Adrenal gland (tissue), 12 donors: Measurements from ENCODE around the gene TNRC6C. TPM values are rescaled to one million over a fixed set of nuclear protein-coding genes. Genes with fewer than 3 reads are reported as not detected.

ENCODE experiments used
- DNase-seq, 7 donors: peaks; one replicate each; pipeline ENCODE4 v3.0.0-alpha.2; 2019 to 2020
- H3K27ac ChIP-seq, 5 donors: fragments of 200-600 bp; sonication (generic) in 4 of 5; 1 replicate in 3 of 5; 2 replicates in 2 of 5; pipeline versions ENCODE4 v1.5.1 to v1.8.0; 2016 to 2020; ENCODE audit warnings: mild to moderate bottlenecking in 1 of 5
- H3K27me3 ChIP-seq: fragments of 200-600 bp; 2 replicates; pipeline ENCODE4 v1.8.0; 2021
- H3K36me3 ChIP-seq, 2 donors: fragments of 200-600 bp; replicated peaks in 1 of 2; 1 replicate in 1 of 2; 2 replicates in 1 of 2; pipeline versions ENCODE4 v1.5.1 to v1.8.0; 2018 to 2022
- H3K4me1 ChIP-seq, 2 donors: fragments of 200-600 bp; replicated peaks in 1 of 2; 1 replicate in 1 of 2; 2 replicates in 1 of 2; pipeline versions ENCODE4 v1.5.1 to v1.8.0; 2018 to 2021
- H3K4me3 ChIP-seq, 4 donors: fragments of 200-600 bp; sonication (generic) in 3 of 4; one replicate each; pipeline ENCODE4 v1.5.1; 2016 to 2018
- H3K9me3 ChIP-seq, 3 donors: fragments of 200-600 bp; sonication (generic) in 1 of 3; replicated peaks in 1 of 3; 1 replicate in 2 of 3; 2 replicates in 1 of 3; pipeline versions ENCODE4 v1.5.1 to v1.8.0; 2016 to 2021
- CTCF ChIP-seq, 6 experiments: fragments of 450-650 bp in 4 of 6; fragments of 200-600 bp in 2 of 6; sonication (generic) in 1 of 6; IDR thresholded peaks; 1 replicate in 5 of 6; 2 replicates in 1 of 6; pipeline versions ENCODE4 v1.5.1 to v1.8.0; 2016 to 2021; ENCODE audit warnings: antibody characterized with exemption in 6 of 6, mild to moderate bottlenecking in 2 of 6, moderate library complexity in 1 of 6
- POLR2A ChIP-seq, 2 donors: fragments of 450-650 bp; IDR thresholded peaks; one replicate each; pipeline ENCODE4 v1.6.1; 2017; ENCODE audit warnings: antibody characterized with exemption in 2 of 2, mild to moderate bottlenecking in 2 of 2, moderate library complexity in 1 of 2
- WGBS, 4 donors: extraction: QIAGEN DNeasy Blood & Tissue Kit in 2 of 4; methylation state at CpG; one replicate each; pipeline versions ENCODE4 v1.1.5 to v1.1.7; 2013 to 2017; 5-methylcytosine and 5-hydroxymethylcytosine counted together
- intact Hi-C, 2 donors: fragments of 100-400 bp; cut with DNase I; formaldehyde crosslinking; loops; one replicate each; pipeline versions ENCODE4 v1.14.1 to v1.15.0; 2022 to 2023
- polyA plus RNA-seq, 3 donors: library from polyadenylated mRNA; stranded (reverse); fragments of 200-250 nt in 2 of 3; fragments of 350-450 nt in 1 of 3; fragmentation: Illumina TruSeq in 1 of 3; extraction: RNeasy Lipid Tissue Mini Kit (QIAGEN cat#74804) in 1 of 3; gene quantifications; one replicate each; pipeline ENCODE4 v1.2.3, GENCODE V29; 2013 to 2014
- total RNA-seq, 9 donors: library from RNA; depleted of rRNA in 4 of 9; stranded (reverse); fragments of >200 nt in 4 of 9; fragments of 120-200 nt in 1 of 9; fragmentation: NEBNext Ultra II Directional in 1 of 9; extraction: Animal tissue kit (Norgen Biotek cat#: 25700) in 1 of 9; gene quantifications; one replicate each; pipeline versions ENCODE4 v1.1.0 to v1.2.4, GENCODE V29; 2013 to 2023
- donor health status: healthy with polysubstance abuse.
- donor health status: Bipolar disorder and iron deficiency.
- donor health status: DM: yes; HTN: yes; CAD: no.
- donor health status: DM: no; HTN: no; CAD: no.
- donor health status: DM: no; HTN: no; CAD: no.
- donor health status: DM: yes; HTN: yes; CAD: no.

TNRC6C gene
- total and polyA plus RNA-seq, 12 donors, result 2.8 to 18.7 (median 11.2) TPM

- Histone ChIP-seq H3K4me3 (no peak overlapping the region), H3K4me1 (peaks cover 4% of the 10 kb centered on the region in 2 donors), H3K36me3 (no peaks in the 10 kb centered on the region), H3K9me3 (no peaks in the 10 kb centered on the region), H3K27ac (no peak overlapping the region), H3K27me3 (no peaks in the 10 kb centered on the region)
- intact Hi-C loops, result no loop called here
- DNase-seq, result no peak
- whole genome bisulfite sequencing, 4 donors, result 70 to 90% (median 84%) methylated on average over 3 of the region's 3 CpGs
- TF ChIP-seq POLR2A (IDR thresholded peaks at IDR 0.05), result no peak
- TF ChIP-seq CTCF (IDR thresholded peaks at IDR 0.05), result no peak
Observed at GRCh38 chr17:78001182-78001581, 42.7 kb downstream of the TNRC6C start.

GRCh38 chr17:78001612-78002011 lies 43.1 kb downstream of the TNRC6C start:
- peaks cover 4% of the 10 kb centered on the region in 2 donors for H3K4me1 ChIP-seq
- WGBS, 4 donors, result 62 to 70% (median 65%) methylated on average over 3 of the region's 3 CpGs
- no peaks in the 10 kb centered on the region for H3K36me3 ChIP-seq
- no peaks in the 10 kb centered on the region for H3K27me3 ChIP-seq
- TF ChIP-seq POLR2A (IDR thresholded peaks at IDR 0.05) (no peak), CTCF (IDR thresholded peaks at IDR 0.05) (no peak)
- intact Hi-C loops, result no loop called here
- DNase-seq, result no peak
- no peaks in the 10 kb centered on the region for H3K9me3 ChIP-seq
- H3K4me3 ChIP-seq, result no peak overlapping the region
- H3K27ac ChIP-seq, result no peak overlapping the region

GRCh38 chr17:78002166-78002565 lies 43.7 kb downstream of the TNRC6C start:
- Histone ChIP-seq H3K4me1 (peaks cover 4% of the 10 kb centered on the region in 2 donors), H3K27me3 (no peaks in the 10 kb centered on the region), H3K27ac (no peak overlapping the region), H3K9me3 (no peaks in the 10 kb centered on the region), H3K4me3 (no peak overlapping the region), H3K36me3 (no peaks in the 10 kb centered on the region)
- no peak for DNase-seq
- TF ChIP-seq POLR2A (IDR thresholded peaks at IDR 0.05) (no peak), CTCF (IDR thresholded peaks at IDR 0.05) (no peak)
- WGBS, 4 donors, result 82 to 94% (median 89%) methylated on average over 4 of the region's 4 CpGs
- intact Hi-C loops, result no loop called here

GRCh38 chr17:78005452-78006171 lies 47.1 kb downstream of the TNRC6C start:
- no peak for DNase-seq
- 87 to 95% (median 90%) methylated on average over 3 of the region's 3 CpGs for WGBS, 4 donors
- Histone ChIP-seq H3K4me3 (no peak overlapping the region), H3K9me3 (no peaks in the 10 kb centered on the region), H3K27me3 (no peaks in the 10 kb centered on the region), H3K4me1 (peaks cover 0 to 3% of the 10 kb centered on the region in 2 donors), H3K36me3 (peaks cover 0 to 8% of the 10 kb centered on the region in 2 donors), H3K27ac (no peak overlapping the region)
- TF ChIP-seq CTCF (IDR thresholded peaks at IDR 0.05), result no peak
- TF ChIP-seq POLR2A (IDR thresholded peaks at IDR 0.05), result no peak
- intact Hi-C loops, result no loop called here
